IMR-90 (cell line): ENCODE results near the gene BMP8B. TPM values are rescaled to one million over a fixed set of nuclear protein-coding genes. Genes with fewer than 3 reads are reported as not detected.

Experiments
- ATAC-seq: fragments of 200-7000 bp; cut with Tn5 transposase; 2 replicates; pipeline ENCODE4 v1.9.1; 2020; ENCODE audit warnings: low read depth, mild to moderate bottlenecking, moderate library complexity
- BruUV-seq: library from RNA; stranded (reverse); fragments of 400-500 nt; replicated peaks from 2 replicates; lab custom pipeline; 2021; lab: Mats Ljungman, UMichigan
- CTCF ChIA-PET: fragments of 300-600 bp; formaldehyde crosslinking; extraction: SDS; loops from one replicate; lab custom pipeline; 2021; ENCODE audit warnings: antibody characterized with exemption; lab: Yijun Ruan, JAX
- POLR2A ChIA-PET: fragments of 300-600 bp; sonication (Branson Sonifier 250); formaldehyde crosslinking; loops from one replicate; lab custom pipeline; 2022; ENCODE audit warnings: antibody characterized with exemption; ENCODE audit not compliant: unreplicated experiment; lab: Charles Lee
- DNase-seq: peaks from one replicate; pipeline ENCODE4 v3.0.0; 2013
- H2AFZ ChIP-seq: replicated peaks from 2 replicates; pipeline ENCODE3; 2013; ENCODE audit warnings: low read length, mild to moderate bottlenecking; ENCODE audit not compliant: poor library complexity
- H2AK5ac ChIP-seq: 2 replicates; pipeline ENCODE4 v1.6.1; 2013; ENCODE audit warnings: low read depth, low read length, inconsistent platforms
- H2AK9ac ChIP-seq: replicated peaks from 2 replicates; pipeline ENCODE3; 2013; ENCODE audit warnings: mild to moderate bottlenecking, low read depth, low read length, moderate library complexity; ENCODE audit not compliant: poor library complexity
- H2BK120ac ChIP-seq: 2 replicates; pipeline ENCODE4 v1.6.1; 2013; ENCODE audit warnings: low read depth, low read length, inconsistent platforms
- H2BK15ac ChIP-seq: 3 replicates; pipeline ENCODE4 v1.6.1; 2013; ENCODE audit warnings: low read depth, low read length, inconsistent platforms
- H2BK20ac ChIP-seq: 2 replicates; pipeline ENCODE4 v1.6.1; 2013; ENCODE audit warnings: low read depth, mild to moderate bottlenecking, inconsistent platforms, low read length, moderate library complexity
- H2BK5ac ChIP-seq: 2 replicates; pipeline ENCODE4 v1.6.1; 2013; ENCODE audit warnings: mild to moderate bottlenecking, low read depth, low read length, inconsistent platforms; ENCODE audit not compliant: poor library complexity, severe bottlenecking
- H3K14ac ChIP-seq: replicated peaks from 2 replicates; pipeline ENCODE4 v1.6.1; 2013; ENCODE audit warnings: low read depth, low read length, inconsistent platforms
- H3K18ac ChIP-seq: 2 replicates; pipeline ENCODE4 v1.6.1; 2013; ENCODE audit warnings: low read depth, low read length, control low read depth
- H3K23ac ChIP-seq: 2 replicates; pipeline ENCODE4 v1.6.1; 2013; ENCODE audit warnings: low read depth, low read length, inconsistent platforms
- H3K27ac ChIP-seq: 2 replicates; pipeline ENCODE4 v1.5.1; 2013; ENCODE audit warnings: mild to moderate bottlenecking, control low read depth, low read length; ENCODE audit not compliant: insufficient read depth
- H3K27me3 ChIP-seq: 2 replicates; pipeline ENCODE4 v1.6.1; 2013; ENCODE audit warnings: low read length; ENCODE audit not compliant: control insufficient read depth, insufficient read depth
- H3K36me3 ChIP-seq: 2 replicates; pipeline ENCODE4 v1.6.1; 2013; ENCODE audit warnings: low read length, mixed read lengths; ENCODE audit not compliant: control insufficient read depth, insufficient read depth
- H3K4ac ChIP-seq: 2 replicates; pipeline ENCODE4 v1.6.1; 2013; ENCODE audit warnings: low read depth, low read length, inconsistent platforms
- H3K4me1 ChIP-seq: 2 replicates; pipeline ENCODE4 v1.6.1; 2013; ENCODE audit warnings: low read length, mixed read lengths; ENCODE audit not compliant: control insufficient read depth, insufficient read depth
- H3K4me2 ChIP-seq: 2 replicates; pipeline ENCODE4 v1.6.1; 2013; ENCODE audit warnings: low read depth, mild to moderate bottlenecking, control low read depth, low read length, moderate library complexity
- H3K4me3 ChIP-seq: 2 replicates; pipeline ENCODE4 v1.5.1; 2013; ENCODE audit warnings: low read depth, mild to moderate bottlenecking, control low read depth, low read length, moderate library complexity; ENCODE audit not compliant: insufficient read depth
- H3K56ac ChIP-seq: 2 replicates; pipeline ENCODE4 v1.6.1; 2013; ENCODE audit warnings: low read length, inconsistent platforms; ENCODE audit not compliant: insufficient read depth; ENCODE audit errors: extremely low read depth
- H3K79me1 ChIP-seq, 2 experiments: 2 replicates each; pipeline ENCODE4 v1.6.1; 2013; ENCODE audit warnings: low read length in 2 of 2, inconsistent platforms in 1 of 2, low read depth in 1 of 2
- H3K9ac ChIP-seq: 2 replicates; pipeline ENCODE4 v1.6.1; 2013; ENCODE audit warnings: low read depth, low read length, control low read depth
- H3K9me1 ChIP-seq: 2 replicates; pipeline ENCODE4 v1.6.1; 2013; ENCODE audit warnings: low read length, inconsistent platforms; ENCODE audit not compliant: insufficient read depth
- H3K9me3 ChIP-seq: 2 replicates; pipeline ENCODE4 v1.6.1; 2013; ENCODE audit warnings: low read length; ENCODE audit not compliant: control insufficient read depth, insufficient read depth
- H4K20me1 ChIP-seq: 2 replicates; pipeline ENCODE4 v1.6.1; 2013; ENCODE audit warnings: low read length, inconsistent platforms; ENCODE audit not compliant: insufficient read depth
- H4K5ac ChIP-seq: 2 replicates; pipeline ENCODE4 v1.6.1; 2013; ENCODE audit warnings: mild to moderate bottlenecking, low read depth, low read length, control low read depth
- H4K8ac ChIP-seq, 2 experiments: 2 replicates each; pipeline ENCODE4 v1.6.1; 2013; ENCODE audit warnings: low read depth in 2 of 2, low read length in 2 of 2, control low read depth in 1 of 2, inconsistent platforms in 1 of 2
- H4K91ac ChIP-seq: 2 replicates; pipeline ENCODE4 v1.6.1; 2013; ENCODE audit warnings: low read depth, low read length, inconsistent platforms; ENCODE audit not compliant: insufficient read depth
- CTCF ChIP-seq: conservative IDR thresholded peaks from 2 replicates; pipeline ENCODE4 v1.5.1; 2012; ENCODE audit warnings: mild to moderate bottlenecking, low read depth, low read length, improper control_type of control experiment
- FOS ChIP-seq: fragments of 150-350 bp; IDR thresholded peaks from 2 replicates; pipeline ENCODE4 v1.6.1; 2016; ENCODE audit warnings: low read depth, low read length
- NFE2L2 ChIP-seq: fragments of 150-350 bp; IDR thresholded peaks from 2 replicates; pipeline ENCODE4 v1.6.1; 2016; ENCODE audit warnings: low read depth, mild to moderate bottlenecking, low read length
- RAD21 ChIP-seq: IDR thresholded peaks from 2 replicates; pipeline ENCODE4 v1.6.1; 2012; ENCODE audit warnings: low read length, improper control_type of control experiment
- SMC3 ChIP-seq: fragments of 150-350 bp; IDR thresholded peaks from 2 replicates; pipeline ENCODE4 v1.6.1; 2016; ENCODE audit warnings: low read depth, mild to moderate bottlenecking, antibody characterized with exemption, low read length, moderate library complexity
- WGBS, 2 experiments: methylation state at CpG; one replicate each; pipeline versions ENCODE4 v1.1.5 to v1.1.7; 2013; ENCODE audit warnings: missing lambda C conversion rate in 2 of 2; ENCODE audit not compliant: insufficient read length in 1 of 2; ENCODE audit errors: extremely low coverage in 2 of 2; 5-methylcytosine and 5-hydroxymethylcytosine counted together
- dilution Hi-C: fragments of 300-500 bp; cut with HindIII; formaldehyde crosslinking; loops from one replicate; pipeline ENCODE4 v1.14.3; 2018; ENCODE audit warnings: low sequenced_read_pairs; ENCODE audit not compliant: unreplicated experiment
- in situ Hi-C: fragments of 300-500 bp; cut with MboI; formaldehyde crosslinking; loops from 3 replicates; pipeline ENCODE4 v1.14.3; 2019; ENCODE audit warnings: low sequenced_read_pairs, inconsistent platforms, mixed read lengths
- intact Hi-C: fragments of 100-400 bp; cut with micrococcal nuclease; formaldehyde crosslinking; loops from 2 replicates; pipeline ENCODE4 v1.10.0; 2022
- polyA plus RNA-seq, 3 experiments: library from polyadenylated mRNA; depleted of rRNA; stranded (reverse); fragments of >200 nt; gene quantifications; 2 replicates each; pipeline ENCODE4 v1.2.3, GENCODE V29; 2012; ENCODE audit warnings: low replicate concordance in 1 of 3
- total RNA-seq: library from RNA; depleted of rRNA; stranded (reverse); fragments of >200 nt; gene quantifications from 2 replicates; pipeline ENCODE4 v1.2.3, GENCODE V29; 2012

BMP8B gene
- total and polyA plus RNA-seq, 2 of the 4 experiments (the other 2 are of a cell fraction) = not detected

- TF ChIP-seq NFE2L2 = no peak
- peak; percentile 51 for TF ChIP-seq RAD21
- peak; percentile 58 for TF ChIP-seq CTCF
- peak; percentile 21; the same call in 1 of the 2 replicates for TF ChIP-seq FOS
- peak; percentile 40 for TF ChIP-seq SMC3
- no peak overlapping the region for H2BK5ac ChIP-seq
- no peak overlapping the region for H3K56ac ChIP-seq
- ChIA-PET CTCF (interaction anchor here (0.6 to 1.3 kb wide), 9 partner anchors 10 to 310 kb away, joined by 3 to 5 read pairs (median 3); no protein-coding TSS in a partner anchor), POLR2A (no interaction called here)
- BruUV-seq = no TSS peak
- ATAC-seq (peak; percentile 90), DNase-seq (peak; percentile 84)
- no peaks in the 10 kb centered on the region for H4K20me1 ChIP-seq
- H3K79me1 ChIP-seq = no peaks in the 10 kb centered on the region
- H3K9ac ChIP-seq = no peak overlapping the region
- H2BK15ac ChIP-seq = no peak overlapping the region
- in situ Hi-C loops = no loop called here
- peak overlapping the region; percentile 22; the same call in 1 of the 2 replicates for H3K4me2 ChIP-seq
- H2BK120ac ChIP-seq = peak overlapping the region; percentile 39; the same call in 1 of the 2 replicates
- no peak overlapping the region for H3K4me3 ChIP-seq
- H3K18ac ChIP-seq = no peak overlapping the region
- 0 out of 2 replicates have a peak, but pooled peaks cover 6% of the 10 kb centered on the region for H3K9me1 ChIP-seq
- no peak overlapping the region for H3K27ac ChIP-seq
- intact Hi-C loops = loop anchor here (10.0 kb wide), 1 partner anchor 195 kb away; no protein-coding TSS in a partner anchor
- peaks cover 2% of the 10 kb centered on the region for H3K9me3 ChIP-seq
- WGBS, 2 experiments = no CpG with 5 or more reads among the region's 8 CpGs
- H4K5ac ChIP-seq = no peak overlapping the region
- H2BK20ac ChIP-seq = no peak overlapping the region
- H3K4me1 ChIP-seq = 0 out of 2 replicates have a peak, but pooled peaks cover 2% of the 10 kb centered on the region
- H2AFZ ChIP-seq = peak overlapping the region; percentile 77
- H3K14ac ChIP-seq = no peak overlapping the region
- H3K23ac ChIP-seq = no peak overlapping the region
- peaks cover 15% of the 10 kb centered on the region for H3K27me3 ChIP-seq
- H2AK9ac ChIP-seq = peak overlapping the region; percentile 83
- H4K8ac ChIP-seq = no peak overlapping the region; a peak in 1 of 4 replicates
- no peak overlapping the region for H3K4ac ChIP-seq
- H3K36me3 ChIP-seq = no peaks in the 10 kb centered on the region
- dilution Hi-C loops = no loop called here
- 0 out of 2 replicates have a peak overlapping the region, but pooled peaks have one; percentile 44 for H2AK5ac ChIP-seq
- H4K91ac ChIP-seq = no peak overlapping the region
Observed at GRCh38 chr1:39799770-39800470, 11.3 kb upstream of the BMP8B start.
